A549 (cell line): ENCODE measurements around the gene ATP9B. TPM values are rescaled to one million over a fixed set of nuclear protein-coding genes. Genes with fewer than 3 reads are reported as not detected.

Experiments used
- ATAC-seq, 2 experiments: fragments of 200-7000 bp in 1 of 2; fragments of >200 bp in 1 of 2; cut with Nextera tagmentation in 1 of 2; cut with Tn5 transposase in 1 of 2; 3 replicates each; pipeline versions ENCODE4 v1.8.0 to v1.9.1; 2018 to 2020; ENCODE audit warnings: mild to moderate bottlenecking in 1 of 2, moderate library complexity in 1 of 2
- CTCF ChIA-PET: fragments of 300-600 bp; sonication (Branson Sonifier 250); formaldehyde crosslinking; extraction: SDS; loops from one replicate; lab custom pipeline; 2021; ENCODE audit warnings: antibody characterized with exemption, inconsistent platforms; lab: Yijun Ruan, JAX
- POLR2A ChIA-PET: fragments of 350-600 bp; formaldehyde crosslinking; extraction: SDS; loops from one replicate; lab custom pipeline; 2021; ENCODE audit warnings: antibody characterized with exemption, inconsistent platforms; lab: Yijun Ruan, JAX
- DNase-seq, 2 experiments: peaks; one replicate each; pipeline versions ENCODE4 v3.0.0 to v3.0.0-alpha.2; 2011 to 2016; ENCODE audit warnings: low read depth in 1 of 2, low spot score in 1 of 2
- FAIRE-seq: peaks from 2 replicates; lab custom pipeline; 2011; peaks lifted over from hg19 to GRCh38; lab: Jason Lieb, UNC
- H3K27ac ChIP-seq, 2 experiments: fragments of >200 bp; sonication (Bioruptor Twin); formaldehyde crosslinking; 3 replicates each; pipeline ENCODE4 v1.5.1; 2016 to 2017
- H3K4me1 ChIP-seq: fragments of >200 bp; sonication (Bioruptor Twin); formaldehyde crosslinking; 3 replicates; pipeline ENCODE4 v1.6.1; 2016
- H3K4me2 ChIP-seq: fragments of >200 bp; sonication (Bioruptor Twin); formaldehyde crosslinking; 3 replicates; pipeline ENCODE4 v1.6.1; 2016
- H3K4me3 ChIP-seq: fragments of >200 bp; sonication (Bioruptor Twin); formaldehyde crosslinking; 3 replicates; pipeline ENCODE4 v1.5.1; 2016
- H3K9me3 ChIP-seq: fragments of >200 bp; sonication (Bioruptor Twin); formaldehyde crosslinking; 3 replicates; pipeline ENCODE4 v1.6.1; 2016
- ATOH8 ChIP-seq: fragments of 250-450 bp; sonication (Bioruptor Pico); IDR thresholded peaks from 2 replicates; pipeline ENCODE4 v1.5.0; 2020; ENCODE audit warnings: low read depth, mild to moderate bottlenecking, moderate library complexity
- BCL3 ChIP-seq: fragments of >200 bp; sonication (Bioruptor Twin); formaldehyde crosslinking; IDR thresholded peaks from 3 replicates; pipeline ENCODE4 v1.6.1; 2016
- CEBPB ChIP-seq, 2 experiments: fragments of >200 bp in 1 of 2; sonication (Bioruptor Twin) in 1 of 2; formaldehyde crosslinking in 1 of 2; IDR thresholded peaks; 2 replicates each; pipeline ENCODE4 v1.6.1; 2012 to 2016
- CHD4 ChIP-seq: fragments of 200-600 bp; sonication (generic); IDR thresholded peaks from 2 replicates; pipeline ENCODE4 v1.6.1; 2016; ENCODE audit warnings: antibody characterized with exemption, mild to moderate bottlenecking, borderline replicate concordance
- E2F6 ChIP-seq: IDR thresholded peaks from 2 replicates; pipeline ENCODE4 v1.6.1; 2012; ENCODE audit warnings: low read depth, borderline replicate concordance
- ELK1 ChIP-seq: fragments of 150-350 bp; IDR thresholded peaks from 2 replicates; pipeline ENCODE4 v1.6.1; 2014; ENCODE audit warnings: low read depth, mild to moderate bottlenecking, low read length
- HDAC2 ChIP-seq: fragments of 200-600 bp; sonication (generic); IDR thresholded peaks from 2 replicates; pipeline ENCODE4 v1.6.1; 2016
- HES2 ChIP-seq: fragments of >200 bp; sonication (Bioruptor Twin); formaldehyde crosslinking; IDR thresholded peaks from 2 replicates; pipeline ENCODE4 v1.6.1; 2016
- HOXB13 ChIP-seq: fragments of 250-450 bp; sonication (Bioruptor Pico); IDR thresholded peaks from 2 replicates; pipeline ENCODE4 v1.5.0; 2020; ENCODE audit warnings: low read depth, mild to moderate bottlenecking, moderate library complexity
- JUN ChIP-seq, 2 experiments: fragments of >200 bp; sonication (Bioruptor Twin); formaldehyde crosslinking; IDR thresholded peaks; 2 replicates in 1 of 2; 3 replicates in 1 of 2; pipeline ENCODE4 v1.6.1; 2016 to 2017
- MYC ChIP-seq: IDR thresholded peaks from 2 replicates; pipeline ENCODE4 v1.6.1; 2012; ENCODE audit warnings: mild to moderate bottlenecking, inconsistent platforms, low read length, improper control_type of control experiment, borderline replicate concordance
- NR3C1 ChIP-seq: fragments of >200 bp; sonication (Bioruptor Twin); formaldehyde crosslinking; IDR thresholded peaks from 3 replicates; pipeline ENCODE4 v1.6.1; 2017
- PHF8 ChIP-seq: fragments of 200-600 bp; sonication (generic); IDR thresholded peaks from 2 replicates; pipeline ENCODE4 v1.6.1; 2016; ENCODE audit warnings: low read depth, mild to moderate bottlenecking, antibody characterized with exemption, moderate library complexity, borderline replicate concordance
- POLR2A ChIP-seq: IDR thresholded peaks from 2 replicates; pipeline ENCODE4 v1.6.1; 2012; ENCODE audit warnings: mild to moderate bottlenecking, low read length
- POLR2AphosphoS2 ChIP-seq: conservative IDR thresholded peaks from 2 replicates; pipeline ENCODE4 v1.6.1; 2012; ENCODE audit warnings: low read length, improper control_type of control experiment, inconsistent platforms
- RFX5 ChIP-seq: fragments of 450-650 bp; IDR thresholded peaks from 2 replicates; pipeline ENCODE4 v1.7.1; 2014; ENCODE audit warnings: antibody characterized with exemption, mild to moderate bottlenecking, moderate library complexity
- RNF2 ChIP-seq: fragments of 200-600 bp; sonication (generic); IDR thresholded peaks from 2 replicates; pipeline ENCODE4 v1.6.1; 2016; ENCODE audit warnings: low read depth, mild to moderate bottlenecking, antibody characterized with exemption, moderate library complexity, borderline replicate concordance
- SREBF2 ChIP-seq: fragments of 450-650 bp; IDR thresholded peaks from 2 replicates; pipeline ENCODE4 v1.6.1; 2014; ENCODE audit warnings: mild to moderate bottlenecking, moderate library complexity
- USF2 ChIP-seq: fragments of 450-650 bp; IDR thresholded peaks from 2 replicates; pipeline ENCODE4 v1.6.1; 2014; ENCODE audit warnings: antibody characterized with exemption
- ZFP36 ChIP-seq: fragments of 450-650 bp; IDR thresholded peaks from 2 replicates; pipeline ENCODE4 v1.6.1; 2014; ENCODE audit warnings: borderline replicate concordance; ENCODE audit not compliant: partially characterized antibody
- ZNF302 ChIP-seq: fragments of 250-450 bp; sonication (Bioruptor Pico); IDR thresholded peaks from 2 replicates; pipeline ENCODE4 v1.9.0; 2021; ENCODE audit warnings: inconsistent platforms, mild to moderate bottlenecking, moderate library complexity
- ZSCAN20 ChIP-seq: fragments of 250-450 bp; sonication (Bioruptor Pico); IDR thresholded peaks from 2 replicates; pipeline ENCODE4 v1.8.0; 2022; ENCODE audit warnings: mild to moderate bottlenecking, moderate library complexity
- WGBS: methylation state at CpG from one replicate; pipeline ENCODE4 v1.1.6; 2017; ENCODE audit errors: missing lambda C conversion rate; 5-methylcytosine and 5-hydroxymethylcytosine counted together
- polyA plus RNA-seq, 4 experiments: library from polyadenylated mRNA; depleted of rRNA in 3 of 4; stranded (reverse); fragments of >200 nt; fragmentation: RNase III in 1 of 4; extraction: RNeasy Plus Mini Kit Qiagen cat#74134 plus additional on column Dnase treatment in 1 of 4; gene quantifications; 2 replicates in 3 of 4; 3 replicates in 1 of 4; pipeline ENCODE4 v1.2.3, GENCODE V29; 2011 to 2017

ATP9B gene
- polyA plus RNA-seq, 2 of the 4 experiments (the other 2 are of a cell fraction), result 22.6 to 35.7 TPM

- 85% methylated on average over 8 of the region's 8 CpGs for WGBS
- Histone ChIP-seq H3K4me2 (no peak overlapping the region), H3K4me1 (no peaks in the 10 kb centered on the region), H3K9me3 (no peaks in the 10 kb centered on the region), H3K27ac (no peak overlapping the region), H3K4me3 (no peak overlapping the region)
- FAIRE-seq (no peak), ATAC-seq (no peak), DNase-seq (no peak)
- CTCF ChIA-PET, result interaction anchor here (0.7 kb wide), 1 partner anchor 33 kb away, joined by 3 read pairs; no protein-coding TSS in a partner anchor
- no peak for TF ChIP-seq ATOH8
- no peak for TF ChIP-seq CHD4
- TF ChIP-seq RFX5, result no peak
- TF ChIP-seq HES2, result no peak
- no peak for TF ChIP-seq NR3C1
- no peak for TF ChIP-seq POLR2AphosphoS2
- POLR2A ChIA-PET, result no interaction called here
Measured at GRCh38 chr18:79203017-79203605, 133.9 kb downstream of the ATP9B start.

- WGBS, result 84% methylated on average over 13 of the region's 13 CpGs
- Histone ChIP-seq H3K4me1 (no peaks in the 10 kb centered on the region), H3K27ac (no peak overlapping the region), H3K4me2 (no peak overlapping the region), H3K9me3 (no peaks in the 10 kb centered on the region), H3K4me3 (no peak overlapping the region)
- FAIRE-seq, result no peak
- POLR2A ChIA-PET, result no interaction called here
- no peak for DNase-seq
- no peak for TF ChIP-seq ZSCAN20 (CRISPR knock-in tag)
- TF ChIP-seq E2F6, result no peak
- TF ChIP-seq HOXB13 (CRISPR knock-in tag), result no peak
- TF ChIP-seq BCL3, result no peak
- no peak for TF ChIP-seq PHF8
- TF ChIP-seq ZFP36, result no peak
- TF ChIP-seq RNF2, result no peak
- no peak for TF ChIP-seq JUN (IDR thresholded peaks at IDR 0.05)
- TF ChIP-seq HDAC2, result no peak
- no peak for TF ChIP-seq ZNF302 (CRISPR knock-in tag)
- no peak for TF ChIP-seq ELK1
- no peak for TF ChIP-seq CHD4
- no peak for TF ChIP-seq USF2
- TF ChIP-seq MYC, result no peak
- no peak for TF ChIP-seq SREBF2
- TF ChIP-seq CEBPB (IDR thresholded peaks at IDR 0.05), result no peak
- no peak for TF ChIP-seq POLR2A
- no peak for TF ChIP-seq NR3C1
- CTCF ChIA-PET, result no interaction called here
- ATAC-seq, result no peak
Measured at GRCh38 chr18:79204889-79205807, 136.0 kb downstream of the ATP9B start.
